C1 segment of cervical spinal cord (tissue), 14 donors: ENCODE measurements around the gene MSI2.

ENCODE experiments used
- DNase-seq, 14 donors: peaks; one replicate each; lab custom pipeline; 2025; lab: John Stamatoyannopoulos, UW

MSI2 gene

DNA sequence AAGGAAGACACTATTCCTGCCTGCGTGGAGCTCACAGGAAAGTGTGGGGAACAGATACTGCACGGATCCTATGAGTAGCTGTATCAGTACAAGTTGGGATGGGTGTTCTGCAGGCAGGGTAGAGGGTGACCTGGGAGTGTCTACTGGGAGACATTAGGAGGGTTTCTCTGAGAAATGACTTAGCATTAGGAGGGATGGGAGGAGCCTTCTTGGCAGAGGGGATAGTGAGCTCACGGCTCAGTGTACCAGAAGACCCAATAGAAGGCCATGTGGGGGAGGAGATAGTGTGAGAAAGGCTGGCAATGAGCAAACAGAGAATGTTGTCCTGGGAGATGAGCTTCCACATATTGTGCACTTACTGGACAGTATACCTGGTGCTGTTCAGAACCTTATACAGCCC lies 109.1 kb downstream of the MSI2 start:
- no peak for DNase-seq

DNA sequence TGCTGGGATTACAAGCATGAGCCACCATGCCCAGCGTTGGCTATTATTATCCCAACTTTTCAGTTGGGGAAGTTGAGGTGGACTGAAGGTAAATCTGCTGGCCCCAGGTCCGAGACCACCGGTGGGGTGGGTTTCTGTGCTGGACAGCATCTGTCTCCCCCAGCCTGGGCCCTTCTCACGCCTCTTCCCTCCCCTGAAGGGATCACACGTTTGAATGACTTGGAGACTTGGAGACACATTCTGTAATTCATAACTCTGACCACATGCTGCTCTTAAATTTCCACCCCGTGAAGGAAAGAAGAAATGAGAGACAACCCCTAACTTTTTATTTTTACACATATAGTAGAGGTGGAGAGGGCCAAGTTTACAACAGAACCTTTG lies 109.8 kb downstream of the MSI2 start:
- no peak for DNase-seq

DNA sequence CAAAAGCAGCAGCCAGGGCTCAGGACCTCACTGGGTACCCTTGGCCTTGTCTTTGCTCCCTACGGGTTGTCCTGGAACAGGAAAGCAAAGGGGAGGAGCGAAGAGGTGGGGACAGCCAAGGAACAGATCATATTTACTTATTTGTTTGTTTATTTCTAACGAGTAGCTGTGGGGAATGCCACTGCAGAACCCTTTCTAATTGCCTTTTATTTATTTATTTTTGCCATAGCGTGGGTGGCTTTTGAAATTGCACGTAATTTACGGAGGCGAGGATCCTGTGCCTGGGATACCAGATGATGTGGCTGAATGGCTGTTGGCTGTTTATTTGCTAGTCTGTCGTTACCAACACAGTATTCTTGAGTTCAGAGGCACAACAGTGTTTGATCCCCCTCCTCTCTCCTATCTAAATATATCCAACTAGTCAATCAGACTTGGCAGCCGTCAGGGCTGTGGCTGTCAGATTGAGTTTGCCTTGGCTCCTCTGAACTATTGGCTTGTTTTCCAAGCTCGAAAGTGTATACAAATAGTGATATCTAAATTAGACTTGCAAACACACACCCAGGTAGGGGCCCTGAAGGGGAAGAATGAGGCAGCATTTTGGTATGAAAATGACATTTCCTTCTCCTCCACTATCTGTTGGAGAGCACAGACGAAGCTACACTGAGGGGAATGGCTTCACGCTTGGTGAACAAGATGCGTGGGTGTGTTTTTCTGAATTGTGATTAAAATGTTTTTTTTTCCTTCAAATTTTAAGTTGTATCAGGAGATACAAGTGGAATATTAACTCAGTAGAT lies 110.4 kb downstream of the MSI2 start:
- DNase-seq = peak in 1 of 14 donors; percentile 50

DNA sequence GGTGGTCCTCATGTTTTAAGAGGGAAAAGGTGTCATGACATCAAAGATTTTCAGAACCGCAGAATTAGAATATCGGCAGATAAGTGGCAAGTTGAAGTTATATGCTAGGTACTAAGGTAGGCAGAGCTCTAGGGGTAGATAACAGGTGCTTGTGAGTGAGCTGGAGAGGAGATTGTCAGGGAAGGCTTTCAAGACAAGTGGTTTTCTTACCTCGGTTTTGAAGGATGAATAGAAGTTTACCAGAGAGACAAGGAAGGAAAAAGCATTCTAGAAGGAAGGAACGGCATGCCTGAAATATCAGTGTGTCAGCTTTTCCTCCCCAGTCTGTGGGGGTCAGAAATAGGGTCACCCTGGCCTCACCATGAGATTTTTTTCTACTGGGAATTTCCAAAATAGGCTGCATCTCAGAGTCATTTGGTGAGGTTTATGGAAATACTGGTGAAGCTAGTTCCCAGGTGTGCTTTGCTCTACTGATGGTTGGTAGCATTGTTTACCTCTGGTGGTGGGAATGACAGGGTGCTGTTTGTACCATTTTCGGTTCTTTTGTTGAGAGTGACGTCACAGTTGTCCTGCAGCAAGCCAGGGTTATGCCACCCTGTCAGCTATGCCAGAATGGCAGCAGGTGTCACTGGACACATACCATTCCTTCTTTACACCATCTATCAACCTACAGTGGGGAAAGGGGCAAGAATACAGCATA lies 112.5 kb downstream of the MSI2 start:
- DNase-seq = no peak

DNA sequence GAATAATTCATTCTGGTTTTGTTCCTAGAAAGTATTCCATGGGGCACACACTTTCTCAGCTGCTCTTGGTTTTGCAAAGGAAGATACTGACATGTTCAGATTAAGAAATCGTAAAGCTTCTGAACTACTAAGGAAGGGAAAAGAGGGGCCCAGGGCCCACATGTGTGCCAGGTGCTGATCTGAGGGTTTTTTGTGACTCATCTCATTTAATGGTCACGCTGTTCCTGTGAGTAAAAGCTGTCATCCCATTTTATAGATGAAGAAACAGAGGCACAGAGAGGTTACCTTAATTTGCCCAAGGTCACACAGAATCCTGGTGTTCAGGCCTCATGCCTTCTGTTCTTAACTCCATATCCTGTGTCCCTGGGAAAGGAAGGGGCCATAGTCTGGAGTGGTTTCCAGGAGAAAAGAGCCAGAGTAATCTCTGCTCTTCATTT lies 113.2 kb downstream of the MSI2 start:
- DNase-seq = no peak

DNA sequence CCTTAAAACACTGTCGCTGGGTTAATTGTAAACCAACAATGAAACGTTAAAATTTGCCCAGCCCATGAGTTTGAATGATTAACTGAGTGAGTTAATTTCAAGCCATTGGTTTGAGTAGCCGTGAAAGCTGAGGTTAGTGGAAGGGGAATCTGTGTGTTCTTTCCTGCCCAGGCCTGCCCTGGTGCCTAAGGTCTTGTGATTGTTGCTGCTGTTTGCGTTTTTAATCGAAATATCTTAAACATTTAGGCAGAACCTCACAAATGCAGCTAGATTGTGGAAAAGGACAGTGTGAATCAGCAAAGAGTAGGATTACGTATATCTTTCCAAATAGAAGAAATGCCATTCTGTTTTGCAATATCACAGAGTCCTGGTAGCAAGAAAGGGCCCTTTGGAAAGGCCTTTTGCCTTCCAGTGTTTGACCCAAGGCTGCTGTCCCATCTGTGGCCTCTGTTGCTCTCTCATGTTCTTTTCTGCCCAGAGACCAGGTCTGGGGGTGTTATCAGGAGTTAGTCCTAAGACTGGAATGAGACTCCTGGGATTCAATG lies 113.8 kb downstream of the MSI2 start:
- DNase-seq = no peak

DNA sequence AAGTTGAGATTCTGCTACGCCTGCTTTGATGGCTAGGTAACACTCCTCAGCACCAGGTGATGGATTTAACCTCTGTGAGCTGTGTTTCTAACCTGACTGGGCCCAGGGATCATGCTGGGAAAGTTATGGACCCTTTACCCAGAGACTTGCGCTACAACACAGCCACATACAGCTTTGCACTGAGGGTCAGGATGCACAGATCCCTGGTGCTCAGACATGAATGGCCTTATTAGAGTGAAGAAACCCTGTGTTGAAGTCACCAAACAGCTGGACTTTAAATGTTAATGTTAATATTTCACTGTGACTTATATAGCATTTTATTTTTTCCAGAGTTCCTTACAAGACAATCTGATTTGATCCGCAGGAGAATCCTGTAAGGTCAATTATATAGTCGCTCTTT lies 114.3 kb downstream of the MSI2 start:
- no peak for DNase-seq

DNA sequence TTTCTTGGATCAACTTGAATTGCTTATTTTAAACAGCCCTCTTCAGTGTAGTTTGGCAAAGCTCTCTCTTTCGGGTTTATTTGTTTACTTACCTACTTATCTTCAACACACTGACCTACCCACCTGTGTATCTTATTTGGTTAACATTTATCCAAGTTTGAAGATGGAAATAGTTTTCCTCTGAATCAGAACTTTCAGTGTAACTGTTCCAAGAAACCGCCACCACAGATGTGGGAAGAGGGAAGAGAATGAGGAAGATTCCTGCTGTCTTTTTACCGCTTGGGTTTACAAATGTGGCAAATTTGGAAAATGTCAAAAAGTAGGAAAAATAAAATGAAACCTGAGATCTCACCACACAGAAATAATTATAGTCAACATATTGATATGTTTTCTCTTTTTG lies 115.8 kb downstream of the MSI2 start:
- no peak for DNase-seq

DNA sequence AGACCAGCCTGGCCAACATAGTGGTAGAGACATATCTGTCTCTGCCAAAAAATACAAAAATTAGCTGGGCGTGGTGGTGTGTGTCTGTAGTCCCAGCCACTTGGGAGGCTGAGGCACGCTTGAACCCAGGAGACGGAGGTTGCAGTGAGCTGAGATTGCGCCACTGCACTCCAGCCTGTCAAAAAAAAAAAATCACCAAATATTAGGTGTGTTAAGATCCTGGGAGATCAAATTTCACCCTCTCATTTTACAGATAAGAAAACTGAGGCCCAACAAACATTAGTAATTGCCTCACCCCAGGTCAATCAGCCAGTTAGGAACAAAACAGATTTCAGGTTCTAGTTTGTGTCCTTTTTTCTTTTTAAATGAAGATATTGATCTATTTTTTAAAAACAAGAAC lies 116.7 kb downstream of the MSI2 start:
- no peak for DNase-seq

DNA sequence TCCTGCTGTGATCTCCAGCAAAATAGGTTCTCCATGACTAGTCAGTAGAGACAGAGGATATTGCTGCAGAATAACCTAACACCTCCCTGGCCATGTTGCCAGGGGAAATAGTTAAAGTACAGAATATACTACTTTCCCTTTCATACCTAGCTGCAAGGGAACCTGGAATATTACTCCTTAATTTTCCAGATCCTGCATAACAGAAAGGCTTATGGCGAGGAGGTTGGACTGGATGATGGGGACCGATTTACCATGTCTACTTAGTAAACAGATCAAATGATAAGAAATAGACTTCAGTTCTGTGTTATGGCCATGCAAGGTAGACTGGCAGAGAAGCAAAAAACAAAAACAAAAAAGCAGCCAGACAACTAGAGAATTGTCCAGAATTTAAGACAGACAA lies 117.4 kb downstream of the MSI2 start:
- no peak for DNase-seq

DNA sequence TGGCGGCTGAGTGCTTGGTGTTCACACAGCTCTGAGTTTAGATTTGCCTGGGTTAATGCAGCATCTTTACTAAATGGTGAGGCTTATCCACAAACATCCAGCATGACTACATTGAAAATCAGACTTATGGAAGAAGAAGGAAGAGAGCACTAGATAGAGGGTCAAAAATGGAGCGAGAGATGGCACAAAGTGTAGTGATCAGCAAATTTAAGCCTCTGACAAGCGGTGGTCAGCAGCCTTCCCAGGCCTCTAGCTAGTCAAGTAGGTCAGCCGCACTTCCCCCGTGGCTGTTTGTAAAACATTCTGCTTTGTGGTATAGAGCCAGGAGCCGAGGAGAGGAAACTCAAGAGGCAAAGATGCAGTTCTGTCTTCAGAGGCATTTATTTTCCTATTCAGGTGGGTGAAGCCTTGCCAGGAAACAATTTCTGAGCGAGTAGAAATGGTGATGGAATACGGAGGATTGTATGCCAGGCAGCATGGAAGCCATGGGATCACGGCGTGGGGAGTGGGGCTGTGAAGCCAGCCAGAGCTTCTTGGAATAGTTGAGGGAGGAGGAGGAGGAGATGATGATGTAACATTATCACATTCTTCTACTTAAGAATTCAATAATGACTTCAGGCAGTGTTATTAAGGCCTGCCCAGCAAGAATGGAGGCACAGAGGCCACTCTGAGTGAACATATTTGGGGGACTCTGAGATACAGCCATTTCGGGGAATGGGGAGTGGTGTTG lies 118.9 kb downstream of the MSI2 start:
- DNase-seq = no peak

DNA sequence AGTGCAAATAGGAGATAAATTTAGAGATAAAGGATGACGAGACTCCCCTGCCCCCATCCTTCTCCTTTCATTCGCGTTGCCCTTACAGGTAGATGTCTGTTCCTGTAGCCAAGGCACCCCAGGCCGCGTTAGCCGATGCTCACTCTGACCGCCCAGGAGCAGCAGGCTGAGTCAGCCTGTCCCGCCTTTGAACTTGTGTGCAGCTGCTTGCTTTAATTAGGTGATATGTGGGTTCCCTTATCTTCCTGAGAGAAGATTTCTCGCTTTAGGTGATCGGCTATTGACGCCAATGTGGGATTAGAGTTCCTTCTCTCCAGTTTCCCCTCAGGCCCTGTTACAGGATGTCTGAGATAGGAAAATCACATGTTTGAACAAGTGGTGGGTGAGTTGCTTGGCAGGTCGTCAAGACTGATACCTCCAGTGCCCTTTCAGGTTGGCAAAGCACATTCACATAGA lies 119.5 kb downstream of the MSI2 start:
- no peak for DNase-seq

DNA sequence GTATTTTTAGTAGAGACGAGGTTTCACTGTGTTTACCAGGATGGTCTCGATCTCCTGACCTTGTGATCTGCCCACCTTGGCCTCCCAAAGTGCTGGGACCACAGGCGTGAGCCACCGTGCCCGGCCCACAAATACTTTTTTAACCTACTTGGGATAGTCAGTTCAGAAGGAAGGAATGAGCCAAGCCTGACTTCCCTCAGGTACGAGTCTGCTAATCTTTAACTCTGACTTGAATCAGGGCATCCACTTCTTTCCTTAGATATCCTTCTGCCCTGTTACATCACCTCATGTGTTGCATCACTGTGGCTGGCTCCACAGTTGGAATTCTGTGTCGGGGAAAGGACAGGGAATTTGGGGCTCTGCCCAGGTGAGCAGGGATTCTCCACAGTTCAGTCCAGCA lies 120.8 kb downstream of the MSI2 start:
- no peak for DNase-seq

DNA sequence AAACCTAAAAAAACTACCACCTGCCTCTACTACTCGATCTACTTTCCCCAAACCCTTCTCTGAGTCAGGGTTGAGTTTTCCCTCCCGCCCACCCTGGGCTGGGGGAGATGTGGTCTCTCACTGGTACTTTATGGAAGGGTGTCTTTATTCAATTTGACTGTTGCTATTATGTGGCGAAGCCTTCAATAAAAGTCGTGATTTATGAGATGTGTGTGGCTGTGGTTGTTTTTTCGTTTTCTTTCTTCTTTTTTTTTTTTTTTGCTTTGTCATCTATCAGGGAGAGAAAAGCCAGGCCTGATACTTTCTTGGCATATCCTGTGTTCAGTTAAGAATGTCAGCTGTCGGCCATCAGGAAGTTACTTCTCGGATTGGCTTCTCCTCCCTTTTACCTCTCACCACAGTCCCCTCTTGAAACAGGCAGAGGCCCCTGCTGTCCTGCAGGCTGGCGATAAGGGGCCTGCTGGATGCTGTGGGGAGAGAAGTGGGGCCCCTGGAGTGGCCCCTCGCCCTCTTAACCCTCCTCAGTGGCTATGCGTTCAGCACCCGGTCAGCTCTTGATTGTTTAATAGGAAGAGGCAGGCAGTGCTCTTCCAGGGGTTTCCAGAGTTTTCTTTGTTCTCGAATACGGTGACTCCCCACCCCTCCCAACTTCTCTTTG lies 123.0 kb downstream of the MSI2 start:
- no peak for DNase-seq

DNA sequence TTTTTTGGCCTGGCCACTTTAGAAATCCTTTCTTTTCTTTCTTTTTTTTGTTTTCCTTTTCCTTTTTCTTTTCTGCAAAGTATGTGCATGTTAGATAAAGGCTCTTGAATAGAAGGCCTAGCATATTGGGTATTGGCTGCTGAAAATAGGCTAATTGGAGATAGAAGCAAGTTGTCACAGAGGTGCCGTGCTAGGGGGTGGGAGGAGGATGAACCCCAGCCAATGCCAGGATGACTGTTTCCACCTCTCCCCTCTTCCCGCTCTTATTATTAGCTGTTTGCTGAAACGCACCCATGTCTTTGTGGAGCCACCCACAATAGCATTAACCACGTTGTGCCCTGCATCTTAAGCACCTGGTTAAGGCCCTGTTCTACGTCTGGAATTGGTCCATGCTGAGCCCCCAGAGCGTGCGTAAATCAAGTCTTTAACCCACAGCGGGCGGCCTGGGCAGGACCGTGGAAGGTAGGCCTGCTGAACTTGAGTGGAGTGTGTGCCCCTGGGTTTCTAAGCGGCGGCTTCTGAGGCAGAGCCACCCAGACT lies 123.6 kb downstream of the MSI2 start:
- DNase-seq = no peak

DNA sequence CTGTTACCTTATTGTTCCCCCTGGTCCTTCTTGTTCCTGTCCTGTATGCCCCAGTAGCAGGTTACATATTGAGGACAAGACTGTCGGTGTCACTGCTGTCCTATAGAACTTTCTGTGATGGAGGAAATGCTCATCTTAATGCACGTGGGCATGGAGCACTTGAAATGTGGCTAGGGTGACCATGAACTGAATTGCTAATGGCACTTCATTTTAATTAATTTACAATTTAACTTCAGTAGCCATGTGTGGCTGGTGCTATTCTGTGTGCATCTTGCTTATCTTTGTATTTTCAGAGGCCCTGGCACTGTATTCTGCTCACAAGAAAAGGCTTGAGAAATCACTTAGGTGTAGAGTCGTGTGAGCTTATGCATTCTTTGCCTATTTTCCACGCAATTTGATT lies 125.2 kb downstream of the MSI2 start:
- DNase-seq = no peak

DNA sequence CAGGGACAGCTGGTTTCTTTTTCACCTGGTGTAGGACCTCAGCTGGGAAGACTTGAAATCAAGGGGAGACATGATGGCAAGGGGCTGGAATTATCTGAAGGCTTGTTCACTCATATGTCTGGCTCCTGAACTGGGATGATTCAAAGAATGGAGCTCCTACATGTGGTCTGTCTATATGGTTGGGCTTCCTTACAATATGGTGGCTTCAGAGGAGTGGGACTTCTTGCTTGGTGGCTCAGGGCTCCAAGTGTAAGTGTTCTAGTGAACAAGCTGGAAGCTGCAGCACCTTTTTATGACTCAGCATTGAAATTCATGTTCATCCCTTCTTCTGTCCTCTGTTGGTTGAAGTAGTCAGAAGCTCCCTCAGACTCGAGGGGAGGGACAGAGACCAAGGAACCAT lies 127.9 kb downstream of the MSI2 start:
- DNase-seq = no peak

DNA sequence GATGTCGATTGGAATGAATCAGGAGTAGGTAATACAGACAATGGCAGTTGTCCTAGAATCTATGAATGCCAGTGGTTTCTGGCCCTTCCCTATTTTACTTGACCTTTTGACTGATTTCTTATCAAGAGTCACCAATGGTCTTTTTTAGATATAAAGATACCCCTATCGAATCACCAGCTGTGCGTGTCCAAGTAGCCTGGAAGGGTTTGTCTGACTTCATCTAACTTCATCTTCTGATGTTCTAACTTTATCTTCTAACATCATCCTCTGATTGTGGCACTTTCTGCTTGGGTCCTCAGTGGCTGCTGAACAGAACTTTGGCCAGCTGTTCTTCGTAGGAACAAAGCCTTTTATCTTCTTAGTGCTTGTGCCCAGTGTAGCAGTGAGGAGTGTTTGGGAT lies 129.7 kb downstream of the MSI2 start:
- no peak for DNase-seq

DNA sequence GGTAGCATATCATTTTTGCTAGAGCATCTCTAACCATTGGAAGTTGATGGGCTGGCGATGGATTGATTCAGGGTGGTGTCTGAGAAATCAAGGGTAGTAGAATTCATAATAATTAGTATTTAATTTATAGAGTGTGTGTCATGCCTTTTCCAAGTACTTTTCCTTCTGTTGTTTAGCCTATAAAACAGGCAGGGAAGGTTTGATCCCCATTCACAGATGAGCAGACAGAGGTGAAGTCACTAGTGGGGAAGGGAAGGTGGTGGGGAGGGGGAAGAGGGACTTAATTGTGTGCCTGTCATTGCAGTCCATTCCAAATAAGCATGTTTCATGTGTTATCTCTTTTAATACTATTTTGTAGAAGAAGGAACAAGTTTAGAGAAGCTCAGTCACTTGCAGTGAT lies 131.3 kb downstream of the MSI2 start:
- no peak for DNase-seq

DNA sequence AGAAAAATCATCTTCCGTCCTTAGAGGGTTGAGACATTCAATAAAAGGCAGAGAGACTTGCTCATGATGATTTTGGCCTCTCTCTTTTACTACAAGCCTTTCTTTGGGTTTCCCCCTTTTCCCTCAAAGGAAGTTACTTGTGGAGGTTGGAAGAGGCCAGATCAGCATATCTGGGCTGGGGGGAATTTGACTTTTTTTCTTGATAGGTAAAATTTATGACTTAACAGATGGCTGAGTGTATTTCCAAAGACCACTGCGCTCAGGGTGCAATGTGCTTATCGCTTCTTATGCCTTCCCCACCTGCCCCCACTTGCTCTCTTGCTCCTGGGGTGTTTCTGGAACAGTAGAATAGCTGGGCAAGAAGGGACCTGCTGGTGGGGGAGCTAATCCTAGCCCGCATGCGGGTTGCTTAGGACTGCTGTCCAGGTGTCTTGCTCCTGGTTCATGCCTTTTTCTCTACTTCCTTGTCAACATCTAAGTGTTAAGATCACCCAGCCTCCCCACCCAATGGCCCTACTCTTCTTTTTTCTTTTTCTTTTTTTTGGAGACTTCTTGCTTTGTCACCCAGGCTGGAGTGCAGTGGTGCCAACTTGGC lies 131.9 kb downstream of the MSI2 start:
- no peak for DNase-seq

DNA sequence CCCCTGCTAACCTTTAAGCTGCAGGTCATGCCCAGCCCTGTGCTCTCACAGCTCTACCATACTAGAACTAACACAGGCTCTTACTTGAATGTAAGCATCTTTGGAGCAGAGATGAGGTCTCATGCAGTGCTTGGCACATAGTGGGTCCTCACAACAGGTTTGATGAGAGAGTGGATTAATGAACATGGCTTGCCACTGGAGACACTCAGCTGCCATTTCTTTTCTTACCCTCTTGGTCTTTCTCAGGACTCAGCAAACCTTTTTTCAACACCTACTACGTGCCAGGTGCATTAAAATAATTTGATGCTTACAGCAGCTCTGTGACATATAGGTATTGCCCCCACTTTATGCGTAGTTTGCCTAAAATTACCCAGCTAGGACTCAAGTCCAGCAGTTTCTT lies 133.2 kb downstream of the MSI2 start:
- DNase-seq = no peak
